Mesenchymal stem cell (in vitro differentiated cells and primary cell): ENCODE data around the gene PUS3.

ENCODE experiments used
- DNase-seq: peaks from one replicate; pipeline ENCODE4 v3.0.0-alpha.2; 2013
- H2AFZ ChIP-seq: one replicate; pipeline ENCODE4 v1.6.1; 2013; ENCODE audit warnings: low read depth, mild to moderate bottlenecking, control low read depth, inconsistent platforms, low read length, moderate library complexity
- H2AK5ac ChIP-seq: 2 replicates; pipeline ENCODE4 v1.6.1; 2013; ENCODE audit warnings: low read length, moderate library complexity, mild to moderate bottlenecking, inconsistent platforms; ENCODE audit not compliant: severe bottlenecking
- H2BK120ac ChIP-seq: one replicate; pipeline ENCODE4 v1.6.1; 2013; ENCODE audit warnings: low read depth, mild to moderate bottlenecking, inconsistent platforms, low read length, moderate library complexity
- H2BK12ac ChIP-seq, 2 experiments: one replicate each; pipeline ENCODE4 v1.6.1; 2013; ENCODE audit warnings: inconsistent platforms in 2 of 2, low read length in 2 of 2, mild to moderate bottlenecking in 2 of 2, moderate library complexity in 2 of 2, control low read depth in 1 of 2
- H2BK15ac ChIP-seq: one replicate; pipeline ENCODE4 v1.6.1; 2013; ENCODE audit warnings: mild to moderate bottlenecking, low read depth, inconsistent platforms; ENCODE audit not compliant: poor library complexity, severe bottlenecking
- H2BK5ac ChIP-seq: 2 replicates; pipeline ENCODE4 v1.6.1; 2013; ENCODE audit warnings: low read depth, mild to moderate bottlenecking, low read length, control low read depth, inconsistent platforms; ENCODE audit not compliant: poor library complexity, severe bottlenecking
- H3K14ac ChIP-seq, 2 experiments: one replicate each; pipeline ENCODE4 v1.6.1; 2013; ENCODE audit warnings: inconsistent platforms in 2 of 2, low read length in 2 of 2, control low read depth in 1 of 2, mild to moderate bottlenecking in 1 of 2, moderate library complexity in 1 of 2
- H3K18ac ChIP-seq, 2 experiments: one replicate each; pipeline ENCODE4 v1.6.1; 2013; ENCODE audit warnings: inconsistent platforms in 2 of 2, low read length in 2 of 2, control low read depth in 1 of 2, low read depth in 1 of 2, mild to moderate bottlenecking in 1 of 2
- H3K23ac ChIP-seq, 2 experiments: one replicate each; pipeline ENCODE4 v1.6.1; 2013; ENCODE audit warnings: inconsistent platforms in 2 of 2, low read length in 2 of 2, mild to moderate bottlenecking in 2 of 2, moderate library complexity in 2 of 2, control low read depth in 1 of 2
- H3K27ac ChIP-seq: 2 replicates; pipeline ENCODE4 v1.5.1; 2013; ENCODE audit warnings: mild to moderate bottlenecking, moderate library complexity, low read length, control low read depth, inconsistent platforms; ENCODE audit not compliant: poor library complexity, severe bottlenecking
- H3K27me3 ChIP-seq, 2 experiments: 2 replicates each; pipeline versions ENCODE4 v1.6.1 to v1.7.0; 2013; ENCODE audit warnings: low read length in 2 of 2, mild to moderate bottlenecking in 2 of 2, moderate library complexity in 2 of 2, control low read depth in 1 of 2, inconsistent platforms in 1 of 2; ENCODE audit not compliant: control insufficient read depth in 1 of 2, insufficient read depth in 1 of 2
- H3K36me3 ChIP-seq, 2 experiments: 2 replicates each; pipeline versions ENCODE4 v1.6.1 to v1.7.0; 2013; ENCODE audit warnings: low read length in 2 of 2, control low read depth in 1 of 2, inconsistent platforms in 1 of 2, low read depth in 1 of 2, mild to moderate bottlenecking in 1 of 2; ENCODE audit not compliant: insufficient read depth in 2 of 2, control insufficient read depth in 1 of 2
- H3K4ac ChIP-seq, 2 experiments: one replicate each; pipeline ENCODE4 v1.6.1; 2013; ENCODE audit warnings: inconsistent platforms in 2 of 2, low read length in 2 of 2, mild to moderate bottlenecking in 2 of 2, moderate library complexity in 2 of 2, control low read depth in 1 of 2, low read depth in 1 of 2
- H3K4me1 ChIP-seq: 2 replicates; pipeline ENCODE4 v1.6.1; 2013; ENCODE audit warnings: low read depth, low read length, control low read depth; ENCODE audit not compliant: control insufficient read depth, insufficient read depth
- H3K4me2 ChIP-seq: 2 replicates; pipeline ENCODE4 v1.6.1; 2013; ENCODE audit warnings: low read length, mild to moderate bottlenecking, inconsistent platforms; ENCODE audit not compliant: poor library complexity, severe bottlenecking
- H3K4me3 ChIP-seq, 2 experiments: 2 replicates each; pipeline versions ENCODE4 v1.5.1 to v1.7.0; 2013; ENCODE audit warnings: low read length in 2 of 2, mild to moderate bottlenecking in 2 of 2, control low read depth in 1 of 2, low read depth in 1 of 2; ENCODE audit not compliant: insufficient read depth in 1 of 2
- H3K79me1 ChIP-seq: replicated peaks from 2 replicates; pipeline ENCODE4 v1.6.1; 2013; ENCODE audit warnings: mild to moderate bottlenecking, control low read depth, low read length, inconsistent platforms; ENCODE audit not compliant: poor library complexity, severe bottlenecking
- H3K9ac ChIP-seq: 2 replicates; pipeline ENCODE4 v1.7.0; 2013; ENCODE audit warnings: mild to moderate bottlenecking, low read length, moderate library complexity
- H3K9me3 ChIP-seq: 2 replicates; pipeline ENCODE4 v1.7.0; 2013; ENCODE audit warnings: mild to moderate bottlenecking, low read length; ENCODE audit not compliant: control insufficient read depth
- H4K8ac ChIP-seq: one replicate; pipeline ENCODE4 v1.6.1; 2013; ENCODE audit warnings: inconsistent platforms, mild to moderate bottlenecking, low read length, moderate library complexity
- H4K91ac ChIP-seq: one replicate; pipeline ENCODE4 v1.6.1; 2013; ENCODE audit warnings: mild to moderate bottlenecking, low read length, inconsistent platforms
- WGBS: methylation state at CpG from one replicate; pipeline ENCODE4 v1.1.7; 2013; ENCODE audit warnings: mixed read lengths; 5-methylcytosine and 5-hydroxymethylcytosine counted together

PUS3 gene

GRCh38 chr11:125950696-125951651 is 48.0 kb upstream of the PUS3 start:
- no peak overlapping the region for H3K9ac ChIP-seq
- H3K4me3 ChIP-seq, result no peak overlapping the region
- H3K18ac ChIP-seq, result no peak overlapping the region
- no peak overlapping the region for H3K27ac ChIP-seq
- WGBS, result 84% methylated on average over 14 of the region's 15 CpGs
- H4K8ac ChIP-seq, result no peak overlapping the region
- no peak overlapping the region for H2BK120ac ChIP-seq
- no peak overlapping the region for H2AK5ac ChIP-seq
- H3K79me1 ChIP-seq, result no peaks in the 10 kb centered on the region
- H3K4me1 ChIP-seq, result peaks cover 3% of the 10 kb centered on the region
- H3K23ac ChIP-seq, result no peak overlapping the region
- H3K9me3 ChIP-seq, result no peaks in the 10 kb centered on the region
- H3K36me3 ChIP-seq, result peaks cover 0 to 24% of the 10 kb centered on the region in 2 experiments
- peak; percentile 57 for DNase-seq
- H2BK12ac ChIP-seq, result no peak overlapping the region
- no peak overlapping the region for H3K14ac ChIP-seq
- no peak overlapping the region for H4K91ac ChIP-seq
- H3K4me2 ChIP-seq, result no peak overlapping the region
- peaks cover 0 to 7% of the 10 kb centered on the region in 2 experiments for H3K27me3 ChIP-seq
- no peak overlapping the region for H2AFZ ChIP-seq
- H3K4ac ChIP-seq, result no peak overlapping the region
- H2BK15ac ChIP-seq, result no peak overlapping the region
- H2BK5ac ChIP-seq, result no peak overlapping the region

GRCh38 chr11:125950178-125950490 is 47.1 kb upstream of the PUS3 start:
- H3K9ac ChIP-seq, result no peak overlapping the region
- H2AK5ac ChIP-seq, result no peak overlapping the region
- no peak overlapping the region for H2BK15ac ChIP-seq
- no peak overlapping the region for H3K18ac ChIP-seq
- no peak overlapping the region for H2BK12ac ChIP-seq
- no peaks in the 10 kb centered on the region for H3K79me1 ChIP-seq
- H3K4me3 ChIP-seq, result no peak overlapping the region
- H2BK5ac ChIP-seq, result no peak overlapping the region
- H3K27me3 ChIP-seq, result peaks cover 0 to 7% of the 10 kb centered on the region in 2 experiments
- H3K9me3 ChIP-seq, result no peaks in the 10 kb centered on the region
- H3K4ac ChIP-seq, result no peak overlapping the region
- H3K23ac ChIP-seq, result no peak overlapping the region
- WGBS, result 92% methylated on average over 10 of the region's 11 CpGs
- peaks cover 0 to 15% of the 10 kb centered on the region in 2 experiments for H3K36me3 ChIP-seq
- H3K14ac ChIP-seq, result no peak overlapping the region
- DNase-seq, result no peak
- no peak overlapping the region for H4K8ac ChIP-seq
- H2AFZ ChIP-seq, result no peak overlapping the region
- H3K4me1 ChIP-seq, result peaks cover 9% of the 10 kb centered on the region
- no peak overlapping the region for H2BK120ac ChIP-seq
- H4K91ac ChIP-seq, result no peak overlapping the region
- H3K27ac ChIP-seq, result no peak overlapping the region
- H3K4me2 ChIP-seq, result no peak overlapping the region

GRCh38 chr11:125949271-125950177 is 46.5 kb upstream of the PUS3 start:
- H2BK15ac ChIP-seq, result no peak overlapping the region
- no peak overlapping the region for H3K4ac ChIP-seq
- peaks cover 0 to 12% of the 10 kb centered on the region in 2 experiments for H3K27me3 ChIP-seq
- no peak overlapping the region for H3K23ac ChIP-seq
- WGBS, result 96% methylated on average over 21 of the region's 22 CpGs
- no peak overlapping the region for H3K14ac ChIP-seq
- H4K91ac ChIP-seq, result no peak overlapping the region
- H3K36me3 ChIP-seq, result peaks cover 0 to 11% of the 10 kb centered on the region in 2 experiments
- no peaks in the 10 kb centered on the region for H3K79me1 ChIP-seq
- no peak overlapping the region for H3K4me2 ChIP-seq
- no peak overlapping the region for H3K18ac ChIP-seq
- H2BK12ac ChIP-seq, result no peak overlapping the region
- peaks cover 9% of the 10 kb centered on the region for H3K4me1 ChIP-seq
- H2BK120ac ChIP-seq, result no peak overlapping the region
- H3K4me3 ChIP-seq, result no peak overlapping the region
- DNase-seq, result no peak
- H4K8ac ChIP-seq, result no peak overlapping the region
- no peaks in the 10 kb centered on the region for H3K9me3 ChIP-seq
- no peak overlapping the region for H3K27ac ChIP-seq
- no peak overlapping the region for H3K9ac ChIP-seq
- no peak overlapping the region for H2AFZ ChIP-seq
- H2AK5ac ChIP-seq, result no peak overlapping the region
- H2BK5ac ChIP-seq, result no peak overlapping the region
